K562 (cell line): Measurements from ENCODE around the gene CNIH1. TPM values are rescaled to one million over a fixed set of nuclear protein-coding genes. Genes with fewer than 3 reads are reported as not detected.

ENCODE experiments used
- BCOR ChIP-seq: fragments of 450-650 bp; IDR thresholded peaks from 2 replicates; pipeline ENCODE4 v1.6.1; 2016
- CBX5 ChIP-seq: IDR thresholded peaks from 2 replicates; pipeline ENCODE4 v1.6.1; 2014; ENCODE audit warnings: low read depth, borderline replicate concordance
- CREB1 ChIP-seq, 2 experiments: sonication (generic) in 1 of 2; formaldehyde crosslinking in 1 of 2; IDR thresholded peaks; 2 replicates each; pipeline versions ENCODE4 v1.6.1 to v1.8.0; 2012 to 2022; ENCODE audit warnings: inconsistent platforms in 1 of 2, mild to moderate bottlenecking in 1 of 2, missing genetic modification reagents in 1 of 2, moderate library complexity in 1 of 2
- E2F6 ChIP-seq, 2 experiments: IDR thresholded peaks; 2 replicates each; pipeline ENCODE4 v1.6.1; 2011; ENCODE audit warnings: borderline replicate concordance in 1 of 2, control low read depth in 1 of 2, low read depth in 1 of 2, low read length in 1 of 2, mild to moderate bottlenecking in 1 of 2, mixed read lengths in 1 of 2, moderate library complexity in 1 of 2; ENCODE audit not compliant: insufficient read depth in 1 of 2, insufficient read length in 1 of 2, poor library complexity in 1 of 2, severe bottlenecking in 1 of 2; ENCODE audit errors: extremely low read depth in 1 of 2
- ELF1 ChIP-seq: fragments of 200-800 bp; sonication (Bioruptor generic); IDR thresholded peaks from 2 replicates; pipeline ENCODE4 v1.6.1; 2016; ENCODE audit warnings: missing genetic modification characterization, missing compliant biosample characterization
- EP300 ChIP-seq: IDR thresholded peaks from 2 replicates; pipeline ENCODE4 v1.6.1; 2012; ENCODE audit warnings: low read length, improper control_type of control experiment
- EZH2 ChIP-seq: IDR thresholded peaks from 2 replicates; pipeline ENCODE4 v1.6.1; 2012; ENCODE audit warnings: low read depth, mild to moderate bottlenecking, inconsistent platforms, low read length, borderline replicate concordance
- HDAC3 ChIP-seq: fragments of 450-650 bp; IDR thresholded peaks from 2 replicates; pipeline ENCODE4 v1.6.1; 2018; ENCODE audit warnings: borderline replicate concordance, mild to moderate bottlenecking, moderate library complexity; ENCODE audit not compliant: partially characterized antibody
- HMGXB4 ChIP-seq: sonication (generic); formaldehyde crosslinking; IDR thresholded peaks from 2 replicates; pipeline ENCODE4 v1.8.1; 2023; ENCODE audit warnings: mild to moderate bottlenecking, missing genetic modification reagents
- NR2F6 ChIP-seq: fragments of 450-650 bp; formaldehyde crosslinking; IDR thresholded peaks from 2 replicates; pipeline ENCODE4 v1.4.0; 2020; ENCODE audit warnings: mild to moderate bottlenecking
- NUFIP1 ChIP-seq: fragments of 450-650 bp; IDR thresholded peaks from 2 replicates; pipeline ENCODE4 v1.6.1; 2018; ENCODE audit not compliant: partially characterized antibody
- RB1 ChIP-seq: fragments of 450-650 bp; IDR thresholded peaks from 2 replicates; pipeline ENCODE4 v1.6.1; 2017; ENCODE audit warnings: low read depth, mild to moderate bottlenecking
- RBM39 ChIP-seq: fragments of 200-400 bp; formaldehyde crosslinking; optimal IDR thresholded peaks from 2 replicates; pipeline ENCODE3; 2018; ENCODE audit warnings: low read depth, low read length
- RFX1 ChIP-seq: fragments of 450-650 bp; IDR thresholded peaks from 2 replicates; pipeline ENCODE4 v1.6.1; 2016; ENCODE audit warnings: mild to moderate bottlenecking, moderate library complexity
- STAT6 ChIP-seq: sonication (generic); formaldehyde crosslinking; IDR thresholded peaks from 2 replicates; pipeline ENCODE4 v1.8.1; 2023; ENCODE audit warnings: mild to moderate bottlenecking, missing genetic modification reagents
- TCFL5 ChIP-seq: fragments of 250-450 bp; sonication (Bioruptor Pico); conservative IDR thresholded peaks from 2 replicates; pipeline ENCODE4 v1.6.1; 2021; ENCODE audit warnings: mild to moderate bottlenecking, moderate library complexity, matching md5 sums
- YY1 ChIP-seq, 3 experiments: IDR thresholded peaks; 2 replicates each; pipeline ENCODE4 v1.6.1; 2011; ENCODE audit warnings: low read length in 2 of 3, mild to moderate bottlenecking in 2 of 3, moderate library complexity in 2 of 3, borderline replicate concordance in 1 of 3, control low read depth in 1 of 3, low read depth in 1 of 3; ENCODE audit not compliant: insufficient read depth in 3 of 3, insufficient replicate concordance in 2 of 3, control insufficient read depth in 1 of 3, insufficient read length in 1 of 3; ENCODE audit errors: extremely low read depth in 1 of 3
- ZFP91 ChIP-seq: sonication (generic); formaldehyde crosslinking; IDR thresholded peaks from 2 replicates; pipeline ENCODE4 v1.8.0; 2022; ENCODE audit warnings: mild to moderate bottlenecking, missing genetic modification reagents
- ZNF717 ChIP-seq: fragments of 250-450 bp; sonication (Bioruptor Pico); IDR thresholded peaks from 2 replicates; pipeline ENCODE4 v1.5.0; 2021
- polyA plus RNA-seq, 8 experiments: library from polyadenylated mRNA; depleted of rRNA in 4 of 8; stranded (reverse) in 5 of 8; unstranded in 3 of 8; fragments of >200 nt; fragmentation: Nextera tagmentation in 2 of 8; fragmentation: Illumina TruSeq in 1 of 8; extraction: Ambion mirVana in 2 of 8; extraction: Trizol in 1 of 8; gene quantifications; 2 replicates each; pipeline versions ENCODE4 v1.2.1 to v1.2.3, GENCODE V29; 2011 to 2014; ENCODE audit warnings: inconsistent platforms in 1 of 8, missing spikeins in 1 of 8
- total RNA-seq, 7 experiments: library from RNA; depleted of rRNA in 6 of 7; stranded (reverse); fragments of >200 nt in 6 of 7; fragmentation: Illumina TruSeq in 2 of 7; extraction: Trizol in 2 of 7; gene quantifications; 2 replicates each; pipeline versions ENCODE4 v1.2.1 to v1.2.3, GENCODE V29; 2011 to 2021; ENCODE audit warnings: low replicate concordance in 1 of 7

The CNIH1 gene
- total and polyA plus RNA-seq, 9 of the 15 experiments (the other 6 are each of a cell fraction or from before 2014, with no cell fraction given): 13.9 to 283 (median 77.3) TPM

- TF ChIP-seq NR2F6 (CRISPR knock-in tag) (no peak), ZNF717 (CRISPR knock-in tag) (no peak), ZFP91 (CRISPR knock-in tag) (peak; percentile 83), STAT6 (CRISPR knock-in tag) (no peak), CBX5 (no peak), TCFL5 (CRISPR knock-in tag) (no peak), EP300 (peak; percentile 30), EZH2 (no peak), HMGXB4 (CRISPR knock-in tag) (no peak), NUFIP1 (no peak), CREB1 (IDR thresholded peaks at IDR 0.05) (peak; percentile 41; the same call in 1 of the 2 replicates), CREB1 (CRISPR knock-in tag; IDR thresholded peaks at IDR 0.05) (no peak), YY1 (IDR thresholded peaks at IDR 0.05; ENCODE audit: borderline replicate concordance in 1 of 3, control insufficient read depth in 1 of 3, extremely low read depth in 1 of 3, insufficient read depth in 3 of 3, insufficient read length in 1 of 3, insufficient replicate concordance in 2 of 3, low read depth in 1 of 3, low read length in 2 of 3) (peak in 2 of 3 experiments; percentile 54 to 78), RB1 (peak; percentile 42; the same call in 1 of the 2 replicates), ELF1 (tag) (peak; percentile 74), E2F6 (IDR thresholded peaks at IDR 0.05; ENCODE audit: borderline replicate concordance in 1 of 2, extremely low read depth in 1 of 2, insufficient read depth in 1 of 2, insufficient read length in 1 of 2, low read depth in 1 of 2, low read length in 1 of 2, poor library complexity in 1 of 2, severe bottlenecking in 1 of 2) (peak; percentile 21 to 80), RFX1 (no peak), RBM39 (no peak), BCOR (no peak), HDAC3 (no peak)
Observed at GRCh38 chr14:54488646-54489317, 47.6 kb upstream of the CNIH1 start, which contains the start of gene GMFB (continued).
